MV-4-11 (cell line): ENCODE results near the gene KREMEN2.
"Not testable (repeated sequence)": the region's sequence is repeated elsewhere in the genome, so short reads cannot be mapped to it uniquely, and the experiment has no call there.

Experiments used
- DNase-seq: peaks from one replicate; lab custom pipeline; 2025; lab: John Stamatoyannopoulos, UW

The KREMEN2 gene

GRCh38 chr16:2939968-2940367 is 24.1 kb upstream of the KREMEN2 start:
- no peak for DNase-seq

- DNase-seq: no peak
Measured at GRCh38 chr16:2942045-2942444, 22.0 kb upstream of the KREMEN2 start.

- not testable (repeated sequence) for DNase-seq
Measured at GRCh38 chr16:2943716-2944115, 20.4 kb upstream of the KREMEN2 start.

- DNase-seq: no peak
Measured at GRCh38 chr16:2946649-2947048, 17.4 kb upstream of the KREMEN2 start.

- DNase-seq: no peak
Measured at GRCh38 chr16:2948807-2949704, 15.0 kb upstream of the KREMEN2 start.

GRCh38 chr16:2949705-2950352 is 14.2 kb upstream of the KREMEN2 start:
- DNase-seq: no peak

- DNase-seq: no peak
Measured at GRCh38 chr16:2950353-2950724, 13.7 kb upstream of the KREMEN2 start.

GRCh38 chr16:2950773-2951172 is 13.3 kb upstream of the KREMEN2 start:
- DNase-seq: no peak

GRCh38 chr16:2952679-2953078 is 11.4 kb upstream of the KREMEN2 start:
- no peak for DNase-seq

GRCh38 chr16:2953706-2954627 is 10.1 kb upstream of the KREMEN2 start:
- no peak for DNase-seq

- DNase-seq: no peak
Measured at GRCh38 chr16:2954656-2955381, 9.3 kb upstream of the KREMEN2 start.

GRCh38 chr16:2955438-2955778 is 8.7 kb upstream of the KREMEN2 start:
- no peak for DNase-seq

GRCh38 chr16:2955779-2956578 is 8.1 kb upstream of the KREMEN2 start:
- no peak for DNase-seq

- no peak for DNase-seq
Measured at GRCh38 chr16:2956579-2956956, 7.5 kb upstream of the KREMEN2 start.

GRCh38 chr16:2959206-2959605 is 4.9 kb upstream of the KREMEN2 start:
- DNase-seq: no peak

- no peak for DNase-seq
Measured at GRCh38 chr16:2960183-2961010, 3.7 kb upstream of the KREMEN2 start.

GRCh38 chr16:2962334-2963073 is 1.6 kb upstream of the KREMEN2 start:
- no peak for DNase-seq

- DNase-seq: no peak
Measured at GRCh38 chr16:2963074-2963722, 877 bp upstream of the KREMEN2 start.
